Measurements from ENCODE around the gene ARHGDIA.
"Not testable (repeated sequence)": the region's sequence is repeated elsewhere in the genome, so short reads cannot be mapped to it uniquely, and the experiment has no call there.

ARHGDIA gene

GRCh38 chr17:81840826-81841778 is 30.0 kb downstream of the ARHGDIA start:
- no peak for DNase-seq

GRCh38 chr17:81840059-81840458 is 31.1 kb downstream of the ARHGDIA start:
- DNase-seq: not testable (repeated sequence)

GRCh38 chr17:81839301-81839700 is 31.8 kb downstream of the ARHGDIA start:
- no peak for DNase-seq

- no peak for DNase-seq
Observed at GRCh38 chr17:81838753-81839255, 32.3 kb downstream of the ARHGDIA start.

GRCh38 chr17:81837641-81838040 is 33.5 kb downstream of the ARHGDIA start:
- DNase-seq: no peak

GRCh38 chr17:81834831-81835267 is 36.3 kb downstream of the ARHGDIA start, which contains the start of gene PPP1R27:
PPP1R27 (minus strand) TSS chr17:81835050; CDS start chr17:81834953, 97 bp downstream.
- no peak for DNase-seq

GRCh38 chr17:81833921-81834830 is 37.0 kb downstream of the ARHGDIA start:
- DNase-seq: no peak

- peak; percentile 80 to 92 (median 84) for DNase-seq
Observed at GRCh38 chr17:81833160-81833920, 37.8 kb downstream of the ARHGDIA start, which contains the start of gene MCRIP1. MCRIP1 (minus strand) TSS chr17:81833291; CDS start chr17:81824506, 8,785 bp downstream.

GRCh38 chr17:81832608-81833159 is 38.5 kb downstream of the ARHGDIA start:
- DNase-seq: peak in 1 of 4 experiments; percentile 19

- peak in 2 of 4 experiments; percentile 13 to 30 for DNase-seq
Observed at GRCh38 chr17:81831957-81832607, 39.1 kb downstream of the ARHGDIA start.

GRCh38 chr17:81831563-81831956 is 39.6 kb downstream of the ARHGDIA start:
- no peak for DNase-seq

GRCh38 chr17:81829858-81830257 is 41.3 kb downstream of the ARHGDIA start:
- no peak for DNase-seq

GRCh38 chr17:81828656-81829055 is 42.5 kb downstream of the ARHGDIA start:
- DNase-seq: no peak

GRCh38 chr17:81825841-81826466 is 45.2 kb downstream of the ARHGDIA start:
- no peak for DNase-seq

- DNase-seq: no peak
Observed at GRCh38 chr17:81824595-81824994, 46.5 kb downstream of the ARHGDIA start.

- DNase-seq: no peak
Observed at GRCh38 chr17:81823820-81824550, 47.2 kb downstream of the ARHGDIA start.

GRCh38 chr17:81822996-81823819 is 47.9 kb downstream of the ARHGDIA start:
- no peak for DNase-seq

GRCh38 chr17:81822312-81822637 is 48.9 kb downstream of the ARHGDIA start:
- no peak for DNase-seq

Data from activated naive CD4-positive, alpha-beta T cell (primary cell).